Left kidney (tissue), 2 donors: ENCODE data around the gene MAP3K5. TPM values are rescaled to one million over a fixed set of nuclear protein-coding genes. Genes with fewer than 3 reads are reported as not detected.
"Not testable (repeated sequence)": the region's sequence is repeated elsewhere in the genome, so short reads cannot be mapped to it uniquely, and the experiment has no call there.

Experiments
- DNase-seq: peaks from one replicate; pipeline ENCODE4 v3.0.0-alpha.2; 2013
- polyA plus RNA-seq: library from polyadenylated mRNA; unstranded; fragments of 120-200 nt; gene quantifications from one replicate; pipeline ENCODE4 v1.2.1, GENCODE V29; 2013; ENCODE audit not compliant: insufficient read length

Gene MAP3K5
- polyA plus RNA-seq, 1 donor: 7.4 TPM

- DNase-seq: peak; percentile 58
These were observed 184.1 kb downstream of the MAP3K5 start for GRCh38 chr6:136607932-136608772.

GRCh38 chr6:136607204-136607931 is 184.9 kb downstream of the MAP3K5 start:
- DNase-seq: no peak

DNA sequence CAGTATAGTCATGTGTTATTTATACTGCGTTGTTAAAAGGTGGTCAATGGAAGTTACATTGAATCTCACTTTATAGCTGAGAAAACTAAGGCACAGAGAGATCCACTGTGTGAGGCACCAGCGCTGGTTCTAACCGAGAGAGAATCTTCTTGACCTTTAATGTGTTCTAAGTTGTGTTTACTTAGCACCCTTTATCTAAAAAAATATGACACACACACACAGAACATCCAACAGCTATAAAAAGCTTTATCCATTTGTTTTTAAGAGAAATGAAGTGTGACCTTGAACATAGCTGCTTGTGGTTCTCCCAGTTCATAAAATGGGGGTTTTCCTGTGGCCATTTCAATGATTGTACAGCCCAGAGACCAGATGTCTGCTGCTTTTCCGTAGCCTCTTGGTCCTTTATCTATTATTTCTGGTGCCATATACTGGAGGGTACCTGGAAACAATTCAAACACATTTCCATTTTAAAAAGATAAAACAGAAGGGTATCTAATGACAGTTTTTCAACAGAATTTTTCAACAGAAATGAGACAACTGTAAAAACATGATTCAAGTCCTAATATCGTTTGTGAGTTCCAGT is 187.3 kb downstream of the MAP3K5 start:
- DNase-seq: no peak

- no peak for DNase-seq
These were observed 187.9 kb downstream of the MAP3K5 start for GRCh38 chr6:136604328-136604825.

GRCh38 chr6:136600818-136601217 is 191.5 kb downstream of the MAP3K5 start:
- no peak for DNase-seq

GRCh38 chr6:136599329-136600011 is 192.8 kb downstream of the MAP3K5 start:
- DNase-seq: no peak

GRCh38 chr6:136598048-136598447 is 194.2 kb downstream of the MAP3K5 start:
- DNase-seq: no peak

GRCh38 chr6:136594671-136595070 is 197.6 kb downstream of the MAP3K5 start:
- no peak for DNase-seq

GRCh38 chr6:136593748-136594490 is 198.4 kb downstream of the MAP3K5 start:
- DNase-seq: no peak

DNA sequence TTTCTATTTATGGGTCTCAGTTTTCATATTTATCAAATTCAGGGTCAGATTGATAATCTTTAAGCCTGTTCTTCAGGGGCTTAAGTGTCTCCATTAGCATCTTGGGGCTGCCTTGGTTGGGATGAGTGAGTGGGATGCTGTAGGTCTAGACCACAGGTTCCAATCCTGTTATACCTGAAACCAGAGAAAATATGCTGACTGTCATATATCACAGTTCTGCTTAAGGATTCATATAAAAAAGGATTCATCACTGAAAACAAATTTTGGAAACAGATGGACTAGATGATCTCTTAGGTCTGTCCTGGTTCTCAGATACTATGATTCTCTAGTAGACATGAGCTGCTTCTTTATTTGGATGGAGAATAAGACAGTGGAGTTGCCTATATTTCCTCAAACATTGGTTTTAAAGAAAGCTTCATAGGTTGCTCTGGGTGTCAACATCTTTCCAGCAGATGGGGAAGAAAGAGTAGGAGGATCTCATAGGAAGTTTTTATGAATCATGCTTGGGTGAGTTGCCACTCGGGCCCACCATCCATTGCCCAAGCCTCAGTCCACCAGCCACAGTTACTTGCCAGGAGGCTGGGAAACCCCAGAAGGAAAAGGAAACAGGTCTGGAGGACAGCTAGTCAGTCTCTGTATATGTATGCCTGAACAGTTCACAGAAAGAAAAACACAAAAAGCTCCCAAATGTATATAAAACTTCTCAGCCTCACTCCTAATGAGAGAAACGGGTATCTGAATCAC is 199.2 kb downstream of the MAP3K5 start:
- DNase-seq: no peak

DNA sequence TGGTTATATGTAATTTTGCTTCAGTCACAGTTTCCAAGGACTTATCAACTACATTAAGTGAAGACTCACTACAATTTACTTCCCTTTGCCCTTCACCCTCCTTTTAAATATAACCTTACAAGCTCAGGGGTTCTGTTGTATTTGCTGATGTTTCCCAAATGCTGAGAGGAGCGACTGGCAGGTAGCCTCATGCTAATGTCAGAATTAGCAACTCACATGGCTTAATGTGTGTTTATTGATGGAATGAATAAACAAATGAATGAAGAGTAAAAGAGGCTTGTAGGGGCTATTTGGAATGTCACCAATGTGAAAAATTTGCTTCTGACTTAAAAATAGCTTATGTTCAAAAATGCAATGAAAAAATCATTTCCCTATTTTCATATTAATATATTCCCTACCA is 200.7 kb downstream of the MAP3K5 start:
- no peak for DNase-seq

- not testable (repeated sequence) for DNase-seq
These were observed 201.4 kb downstream of the MAP3K5 start for GRCh38 chr6:136590846-136591245.

DNA sequence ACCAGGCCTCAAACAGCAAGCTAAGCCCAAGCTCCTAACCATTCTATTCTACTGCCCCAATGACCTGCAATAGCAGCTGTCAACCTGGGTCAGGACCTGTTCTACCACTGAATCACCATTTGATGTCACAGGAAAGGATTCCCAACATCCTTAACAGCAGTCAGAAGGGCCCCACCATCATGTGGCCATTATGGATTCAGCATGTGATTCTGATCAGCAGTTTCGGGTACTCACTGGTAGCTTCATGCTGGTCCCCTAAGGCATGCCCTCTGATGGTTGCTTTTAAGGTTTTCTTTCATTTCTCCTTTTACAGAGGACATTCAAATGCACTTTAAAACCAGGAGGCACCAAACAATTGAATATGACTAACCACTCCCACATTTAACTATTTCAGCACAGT is 204.8 kb downstream of the MAP3K5 start:
- DNase-seq: no peak

GRCh38 chr6:136586295-136586694 is 206.0 kb downstream of the MAP3K5 start:
- no peak for DNase-seq

- DNase-seq: not testable (repeated sequence)
These were observed 206.8 kb downstream of the MAP3K5 start for GRCh38 chr6:136585523-136585922.

DNA sequence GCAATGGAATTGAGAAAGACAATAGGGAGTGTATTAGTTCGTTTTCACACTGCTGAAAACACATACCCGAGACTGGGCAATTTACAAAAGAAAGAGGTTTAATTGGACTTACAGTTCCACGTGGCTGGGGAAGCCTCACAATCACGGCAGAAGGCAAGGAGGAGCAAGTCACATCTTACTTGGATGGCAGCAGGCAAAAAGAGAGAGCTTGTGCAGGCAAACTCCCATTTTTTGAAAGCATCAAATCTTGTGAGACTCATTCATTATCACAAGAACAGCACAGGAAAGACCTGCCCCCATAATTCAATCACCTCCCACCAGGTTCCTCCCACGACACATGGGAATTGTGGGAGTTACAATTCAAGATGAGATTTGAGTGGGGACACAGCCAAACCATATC is 208.0 kb downstream of the MAP3K5 start:
- DNase-seq: not testable (repeated sequence)

- peak; percentile 29 for DNase-seq
These were observed 209.4 kb downstream of the MAP3K5 start for GRCh38 chr6:136582711-136583471.

DNA sequence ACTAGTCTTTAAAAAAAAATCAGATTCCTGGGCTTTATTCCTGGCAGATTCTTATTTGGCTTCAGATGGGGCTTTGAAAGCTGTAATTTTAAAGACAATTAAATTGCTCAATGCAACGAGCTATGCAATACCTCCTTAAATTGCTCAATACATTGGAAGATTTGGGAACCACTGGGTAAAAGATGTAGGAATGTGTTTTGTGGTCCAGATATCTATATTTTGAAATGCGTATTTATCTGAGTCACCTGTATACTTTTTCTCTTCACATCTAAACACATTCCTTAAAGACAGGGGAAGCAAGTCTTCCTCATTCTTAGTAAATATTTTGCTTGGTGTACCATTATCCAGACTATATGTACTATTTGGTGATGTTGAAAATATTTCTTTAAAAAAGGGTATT is 212.5 kb downstream of the MAP3K5 start:
- no peak for DNase-seq

DNA sequence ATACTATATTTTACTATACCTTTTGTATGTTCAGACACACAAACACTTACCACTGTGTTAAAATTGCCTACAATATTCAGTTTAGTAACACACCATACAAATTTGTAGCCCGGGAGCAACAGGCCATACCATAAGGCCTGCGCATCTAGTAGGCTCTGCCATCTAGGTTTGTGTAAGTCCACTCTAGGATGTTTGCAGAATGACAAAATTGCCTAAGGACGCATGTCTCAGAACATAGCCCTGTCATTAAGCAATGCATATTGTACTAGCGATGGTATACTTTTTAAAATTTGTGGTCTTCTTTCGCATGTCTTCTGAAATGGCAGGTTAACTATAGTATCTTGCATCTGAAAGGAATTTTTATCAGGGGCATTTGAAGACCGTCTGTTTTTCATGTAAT is 215.5 kb downstream of the MAP3K5 start:
- DNase-seq: no peak

- DNase-seq: no peak
These were observed 220.8 kb downstream of the MAP3K5 start for GRCh38 chr6:136571496-136571895.
